Esophagus muscularis mucosa (tissue), 4 donors: Measurements from ENCODE around the gene SNX9.

Experiments used
- EP300 ChIP-seq: sonication (generic); formaldehyde crosslinking; IDR thresholded peaks from one replicate; pipeline ENCODE4 v1.6.1; 2017; ENCODE audit warnings: antibody characterized with exemption
- POLR2A ChIP-seq: fragments of 450-650 bp; IDR thresholded peaks from one replicate; pipeline ENCODE4 v1.6.1; 2017; ENCODE audit warnings: antibody characterized with exemption, moderate library complexity, mild to moderate bottlenecking, low read depth
- POLR2AphosphoS5 ChIP-seq, 2 donors: sonication (generic); formaldehyde crosslinking; IDR thresholded peaks; one replicate each; pipeline ENCODE4 v1.6.1; 2017; ENCODE audit warnings: antibody characterized with exemption in 2 of 2
- TF ChIP-seq, protein P1 (sequence below), 3 experiments: fragments of 200-600 bp in 2 of 3; fragments of 450-650 bp in 1 of 3; sonication (generic) in 2 of 3; IDR thresholded peaks; one replicate each; pipeline ENCODE4 v1.5.1; 2017 to 2019; ENCODE audit warnings: antibody characterized with exemption in 3 of 3, mild to moderate bottlenecking in 2 of 3, moderate library complexity in 1 of 3

GRCh38 chr6:157943964-157944283, 120.9 kb downstream of the SNX9 start:
- TF ChIP-seq, protein P1, sequence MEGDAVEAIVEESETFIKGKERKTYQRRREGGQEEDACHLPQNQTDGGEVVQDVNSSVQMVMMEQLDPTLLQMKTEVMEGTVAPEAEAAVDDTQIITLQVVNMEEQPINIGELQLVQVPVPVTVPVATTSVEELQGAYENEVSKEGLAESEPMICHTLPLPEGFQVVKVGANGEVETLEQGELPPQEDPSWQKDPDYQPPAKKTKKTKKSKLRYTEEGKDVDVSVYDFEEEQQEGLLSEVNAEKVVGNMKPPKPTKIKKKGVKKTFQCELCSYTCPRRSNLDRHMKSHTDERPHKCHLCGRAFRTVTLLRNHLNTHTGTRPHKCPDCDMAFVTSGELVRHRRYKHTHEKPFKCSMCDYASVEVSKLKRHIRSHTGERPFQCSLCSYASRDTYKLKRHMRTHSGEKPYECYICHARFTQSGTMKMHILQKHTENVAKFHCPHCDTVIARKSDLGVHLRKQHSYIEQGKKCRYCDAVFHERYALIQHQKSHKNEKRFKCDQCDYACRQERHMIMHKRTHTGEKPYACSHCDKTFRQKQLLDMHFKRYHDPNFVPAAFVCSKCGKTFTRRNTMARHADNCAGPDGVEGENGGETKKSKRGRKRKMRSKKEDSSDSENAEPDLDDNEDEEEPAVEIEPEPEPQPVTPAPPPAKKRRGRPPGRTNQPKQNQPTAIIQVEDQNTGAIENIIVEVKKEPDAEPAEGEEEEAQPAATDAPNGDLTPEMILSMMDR (IDR thresholded peaks at IDR 0.05): no peak
- TF ChIP-seq EP300 (no peak), POLR2AphosphoS5 (IDR thresholded peaks at IDR 0.05) (no peak), POLR2A (no peak)
